ENCODE data around the gene RELN. TPM values are rescaled to one million over a fixed set of nuclear protein-coding genes. Genes with fewer than 3 reads are reported as not detected.
A peak's percentile ranks its signal among the peaks of the same experiment; 100 is the strongest.

RELN gene
- total and polyA plus RNA-seq, 9 of the 15 experiments (the other 6 are each of a cell fraction or from before 2014, with no cell fraction given): 12.9 to 43.2 (median 18.1) TPM

GRCh38 chr7:103613655-103614642, 375.5 kb downstream of the RELN start (continued):
- no peak for TF ChIP-seq UBTF (IDR thresholded peaks at IDR 0.05; ENCODE audit: borderline replicate concordance in 1 of 2, low read depth in 2 of 2, low read length in 2 of 2)
- TF ChIP-seq JUN (IDR thresholded peaks at IDR 0.05; ENCODE audit: borderline replicate concordance, low read depth, low read length): no peak
- no peak for TF ChIP-seq JUN (CRISPR knock-in tag; IDR thresholded peaks at IDR 0.05; ENCODE audit: borderline replicate concordance)
- peak; percentile 69 for TF ChIP-seq DEAF1 (CRISPR knock-in tag; IDR thresholded peaks at IDR 0.05)
- TF ChIP-seq XRCC4 (IDR thresholded peaks at IDR 0.05; ENCODE audit: extremely low read depth, insufficient read depth, insufficient read length): no peak
- TF ChIP-seq ZNF507 (tag; conservative IDR thresholded peaks at IDR 0.05): no peak
- no peak for TF ChIP-seq E4F1 (CRISPR knock-in tag; IDR thresholded peaks at IDR 0.05; ENCODE audit: borderline replicate concordance)
- TF ChIP-seq XRCC5 (IDR thresholded peaks at IDR 0.05; ENCODE audit: low read depth, low read length): no peak
- no peak for TF ChIP-seq HDGF (IDR thresholded peaks at IDR 0.05)
- no peak for TF ChIP-seq MCM7 (IDR thresholded peaks at IDR 0.05)
- TF ChIP-seq E2F5 (CRISPR knock-in tag; IDR thresholded peaks at IDR 0.05): no peak
- no peak for TF ChIP-seq MAX (CRISPR knock-in tag; IDR thresholded peaks at IDR 0.05)
